T-helper 22 cell (primary cell): ENCODE results near the gene IL11.

ENCODE experiments used
- DNase-seq: peaks from one replicate; pipeline ENCODE4 v3.0.0-alpha.2; 2020; ENCODE audit warnings: low read depth

The IL11 gene

DNA sequence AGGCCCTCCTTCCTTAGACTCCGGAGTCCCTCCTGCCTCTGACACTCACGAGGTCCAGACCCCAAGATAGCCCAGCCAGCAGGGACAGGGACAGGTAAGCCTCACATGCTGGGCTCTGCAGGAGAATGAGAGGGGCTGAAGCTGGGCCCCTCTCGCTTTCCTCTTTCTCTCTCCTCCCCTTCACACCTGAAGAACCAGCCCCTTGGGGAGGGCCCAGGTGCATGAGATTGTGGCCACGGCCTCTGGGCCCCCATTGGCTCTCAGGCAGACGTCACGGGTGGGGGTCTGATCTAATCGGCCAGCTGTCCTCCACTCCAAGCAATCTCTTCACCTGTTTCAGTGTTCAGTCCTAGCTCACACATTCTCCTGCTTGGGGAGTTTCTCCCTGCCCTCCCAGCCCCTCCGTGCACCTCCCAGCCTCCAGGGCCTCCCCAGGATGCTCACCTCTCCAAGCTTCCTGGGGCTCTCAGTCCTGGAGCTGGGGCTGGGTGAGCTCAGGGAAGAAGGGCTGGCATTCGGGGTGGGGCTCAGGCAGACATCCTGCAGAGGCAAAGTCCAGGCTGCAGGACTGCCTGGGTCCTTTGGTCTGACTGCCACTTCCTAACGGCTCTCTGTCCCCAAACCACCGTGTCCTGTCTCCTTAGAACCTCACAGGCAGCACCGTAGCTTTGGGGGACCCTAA, 47.9 kb downstream of the IL11 start:
- DNase-seq: no peak

DNA sequence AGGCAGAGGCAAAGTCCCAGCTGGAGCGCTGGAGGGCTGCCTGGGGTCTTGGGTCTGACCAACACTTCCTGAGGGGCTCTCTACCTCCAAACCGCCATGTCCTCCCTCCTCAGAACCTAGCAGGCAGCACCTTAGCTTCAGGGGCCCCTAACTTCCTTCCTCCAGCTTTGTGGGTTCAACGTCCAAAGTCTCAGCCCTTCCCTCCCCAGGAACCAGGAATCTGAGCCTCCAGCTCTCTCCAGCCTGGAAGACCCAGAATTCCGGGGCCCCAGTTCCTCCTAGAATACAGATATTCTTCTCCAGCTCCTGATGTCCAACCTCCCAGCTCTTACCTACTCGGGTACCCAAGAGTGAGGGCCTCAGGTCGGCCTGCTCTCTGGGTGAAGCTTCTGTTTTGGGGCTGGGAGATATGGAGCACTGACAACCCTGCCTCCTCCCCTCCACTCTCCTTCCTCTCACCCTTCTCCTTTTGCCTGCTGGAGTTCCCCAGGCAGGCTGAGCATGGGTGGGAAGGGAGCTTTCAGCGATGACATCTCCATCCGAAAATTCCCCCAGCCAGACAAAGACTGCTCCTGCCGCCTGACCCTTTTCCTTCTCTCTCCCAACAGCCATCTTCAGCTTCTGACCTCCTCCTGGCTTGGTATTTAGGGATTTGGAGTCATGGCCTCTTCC, 48.7 kb downstream of the IL11 start:
- no peak for DNase-seq

DNA sequence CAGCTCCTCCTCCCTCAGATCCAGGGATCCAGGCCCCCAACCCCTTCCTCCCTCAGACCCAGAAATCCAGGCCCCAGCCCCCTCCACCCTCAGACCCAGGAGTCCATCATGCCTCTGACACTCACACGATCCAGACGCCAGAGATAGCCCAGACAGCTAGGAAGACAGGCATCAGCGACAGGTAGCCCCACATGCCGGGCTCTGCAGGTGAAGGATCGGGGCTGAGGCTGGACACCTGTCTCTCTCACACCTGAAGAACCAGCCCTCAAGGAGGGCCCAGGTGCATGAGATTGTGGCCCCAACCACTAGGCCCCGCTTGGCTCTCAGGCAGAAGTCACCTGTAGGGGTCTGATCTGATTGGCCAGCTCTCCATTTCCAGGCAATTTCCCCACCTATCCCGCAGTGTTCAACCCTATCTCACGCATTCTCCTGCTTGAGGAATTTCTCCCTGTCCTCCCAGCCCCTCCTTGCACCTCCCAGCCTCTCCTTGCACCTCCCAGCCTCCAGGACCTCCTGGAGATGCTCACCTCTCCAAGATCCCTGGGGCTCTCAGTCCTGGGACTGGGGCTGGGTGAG, 49.3 kb downstream of the IL11 start:
- no peak for DNase-seq

DNA sequence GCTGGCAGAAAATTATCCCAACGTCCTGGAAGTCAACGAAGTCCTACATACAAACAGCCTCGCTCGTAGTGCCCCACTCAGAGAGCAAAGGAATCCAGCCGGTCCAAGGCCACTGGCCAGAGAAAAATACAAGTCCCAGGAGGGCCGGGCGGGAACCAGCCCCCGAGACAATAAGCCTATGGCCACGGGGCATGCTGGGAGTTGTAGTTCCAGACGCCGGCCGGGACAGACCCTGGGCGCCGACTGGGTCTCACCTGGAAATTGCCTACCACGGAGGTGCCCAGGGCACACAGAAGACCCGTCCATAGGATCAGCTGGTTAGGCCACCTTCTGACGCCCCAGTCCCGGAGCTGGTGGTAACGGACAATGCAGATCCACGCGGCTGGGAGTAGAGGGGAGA, 50.5 kb downstream of the IL11 start:
- DNase-seq: no peak

DNA sequence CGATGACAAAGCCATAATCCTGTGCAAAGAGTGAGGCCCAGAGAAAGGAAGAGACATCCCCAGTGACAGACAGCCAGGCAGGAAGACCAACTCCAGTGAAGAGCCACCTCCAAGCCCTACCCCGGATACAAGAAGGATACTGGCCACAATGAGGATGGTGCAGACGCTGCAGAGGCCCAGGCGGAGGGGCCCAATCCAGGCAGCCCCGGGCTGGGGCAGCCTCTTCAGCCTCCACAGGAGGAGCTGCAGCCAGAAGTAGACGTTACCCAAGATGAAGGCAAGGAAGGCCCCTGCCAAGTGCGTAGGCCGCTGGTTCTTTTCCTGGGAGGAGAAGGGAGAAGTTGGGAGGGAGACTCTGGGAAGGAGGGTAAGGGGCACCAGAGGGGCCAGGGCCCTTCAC, 53.6 kb downstream of the IL11 start:
- DNase-seq: no peak

DNA sequence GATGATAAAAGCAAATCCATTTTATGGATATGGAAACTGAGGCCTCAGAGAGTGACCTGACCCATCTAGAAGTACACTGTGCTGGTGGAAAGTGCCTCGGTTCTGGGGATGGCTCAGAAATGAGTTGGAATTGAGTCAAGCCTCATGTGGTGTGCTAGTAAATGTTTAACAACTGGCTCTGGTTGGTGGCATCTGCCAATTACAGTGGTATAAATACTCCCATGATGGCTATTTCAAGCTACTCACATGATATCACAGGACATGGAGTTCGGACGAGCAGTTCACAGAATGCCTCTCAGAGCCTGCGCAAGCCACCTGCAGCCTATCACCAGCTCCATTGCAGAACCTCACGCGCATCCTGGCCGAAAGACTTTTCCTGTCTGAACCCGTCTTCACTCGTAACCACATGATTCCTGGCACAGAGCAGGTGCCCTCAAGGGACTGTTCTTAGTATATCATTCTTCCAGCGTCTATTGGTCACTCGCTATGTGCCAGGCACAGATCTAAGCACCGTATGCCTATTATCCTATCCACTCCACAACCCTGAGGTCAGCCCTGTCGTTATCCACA, 54.2 kb downstream of the IL11 start:
- no peak for DNase-seq

DNA sequence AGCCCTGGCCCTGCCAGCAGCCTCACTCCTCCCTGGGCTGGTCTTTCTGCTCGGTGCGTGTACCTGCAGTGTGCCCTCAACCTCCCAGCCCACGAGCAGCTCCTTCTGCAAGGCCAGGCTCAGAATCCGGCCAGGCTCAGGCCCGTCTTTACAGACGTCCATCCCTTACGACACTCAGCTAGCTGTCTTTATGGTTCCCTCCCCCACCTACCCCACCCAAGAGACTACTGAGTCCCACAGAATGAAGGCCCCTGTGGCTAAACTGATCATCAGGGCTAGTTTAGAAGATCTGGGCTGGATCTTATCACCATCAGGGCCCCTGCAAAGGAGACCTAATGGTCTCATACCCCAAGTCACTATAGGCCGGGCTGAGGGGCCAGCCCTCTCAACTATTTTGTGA, 55.9 kb downstream of the IL11 start:
- DNase-seq: no peak
